Measurements from ENCODE around the gene IPO11. TPM values are rescaled to one million over a fixed set of nuclear protein-coding genes. Genes with fewer than 3 reads are reported as not detected.

IPO11 gene
- polyA plus RNA-seq, 6 donors from 2014 or later = 8.3 to 12.1 (median 10.4) TPM

DNA sequence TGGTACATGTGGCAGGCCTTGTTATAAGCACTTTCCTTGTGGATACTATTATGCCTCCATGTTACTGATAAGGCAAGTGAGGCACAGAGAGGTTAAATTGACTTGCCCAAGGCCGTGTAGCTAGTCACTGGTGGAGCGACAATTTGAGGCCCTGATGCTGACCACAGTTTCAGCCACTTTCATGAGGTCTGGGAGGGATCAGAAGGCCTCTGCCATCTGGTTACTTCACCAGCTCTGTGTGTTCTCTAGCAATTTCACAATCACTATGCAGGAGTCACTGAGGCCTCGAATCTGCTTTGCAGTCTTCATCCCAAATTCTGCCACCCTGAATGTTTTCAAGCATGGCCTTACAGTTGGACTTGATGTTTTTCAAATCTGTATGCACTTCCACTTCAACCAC lies 175.2 kb downstream of the IPO11 start:
- Mint-ChIP-seq H3K4me1 (peaks cover 5 to 10% (median 6%) of the 10 kb centered on the region in 3 donors), H3K9me3 (peaks cover 4 to 16% (median 4%) of the 10 kb centered on the region in 7 donors), H3K4me3 (no peak overlapping the region), H3K27ac (no peak overlapping the region), H3K36me3 (peaks cover 21 to 28% of the 10 kb centered on the region in 2 donors), H3K27me3 (no peaks in the 10 kb centered on the region)
- DNase-seq (no peak), ATAC-seq (ENCODE audit: low read depth in 2 of 2) (no peak)

DNA sequence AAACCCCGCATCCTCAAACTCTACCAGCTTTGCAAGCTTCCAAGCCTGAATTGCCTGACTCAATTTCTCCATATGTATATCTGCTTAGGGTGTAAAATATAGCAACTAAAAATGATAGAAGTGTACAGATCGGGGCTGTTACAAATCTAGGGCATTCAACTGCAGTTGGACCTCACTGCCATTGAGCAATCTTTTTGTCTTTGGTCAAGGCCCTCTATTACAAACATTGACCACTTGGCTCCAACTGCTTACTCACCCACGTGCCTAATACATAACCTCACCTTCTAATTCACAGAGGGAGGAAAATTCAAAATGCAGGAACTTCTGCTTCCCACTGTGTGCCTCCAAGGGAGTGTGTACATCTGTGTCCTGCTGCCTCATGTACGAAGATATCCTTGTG lies 176.1 kb downstream of the IPO11 start:
- no peak overlapping the region for H3K4me3 Mint-ChIP-seq
- peaks cover 27 to 33% of the 10 kb centered on the region in 2 donors for H3K36me3 Mint-ChIP-seq
- ATAC-seq (ENCODE audit: low read depth in 2 of 2) (no peak), DNase-seq (no peak)
- H3K27me3 Mint-ChIP-seq = no peaks in the 10 kb centered on the region
- peaks cover 4 to 18% (median 7%) of the 10 kb centered on the region in 7 donors for H3K9me3 Mint-ChIP-seq
- H3K27ac Mint-ChIP-seq = peak overlapping the region in 1 of 6 donors; percentile 8
- peaks cover 10 to 16% (median 11%) of the 10 kb centered on the region in 3 donors for H3K4me1 Mint-ChIP-seq

DNA sequence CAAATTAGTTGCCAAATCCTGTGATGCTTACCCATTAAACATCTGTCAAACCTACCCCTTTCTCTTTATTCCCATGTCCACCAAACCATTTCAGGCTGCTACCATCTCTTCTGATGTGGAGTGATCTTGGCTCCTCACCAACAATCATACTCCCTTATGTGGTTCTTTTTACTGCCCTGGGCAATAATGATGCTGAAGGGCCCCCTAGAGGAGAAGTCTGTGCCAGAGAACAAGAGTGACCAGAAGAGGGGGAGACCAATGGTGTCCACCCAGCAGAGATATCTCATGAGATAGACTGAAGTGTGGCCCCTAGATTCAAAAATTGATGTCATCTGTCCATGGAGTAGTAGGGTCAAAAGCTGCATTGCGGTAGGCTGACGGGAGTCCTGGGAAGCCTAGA lies 176.9 kb downstream of the IPO11 start:
- H3K4me1 Mint-ChIP-seq = peaks cover 10 to 16% (median 11%) of the 10 kb centered on the region in 3 donors

DNA sequence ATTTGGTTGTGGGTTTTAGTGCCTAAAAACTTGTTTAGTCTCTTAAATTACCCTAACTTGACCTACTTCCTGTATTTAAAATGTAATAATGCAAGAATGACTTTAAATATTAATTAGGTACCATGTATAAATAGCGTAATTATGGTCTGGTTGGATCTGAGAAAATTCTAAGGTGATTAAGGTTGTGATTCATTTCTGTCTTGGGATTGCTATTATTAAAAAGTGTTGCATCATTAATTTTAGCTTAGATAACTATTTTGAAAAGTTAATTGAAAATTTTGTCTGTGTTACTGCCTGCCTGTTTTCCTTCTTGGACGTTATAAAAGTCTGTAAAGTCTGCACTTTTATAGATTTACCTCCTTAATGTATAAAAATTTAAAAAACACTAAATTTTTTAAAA lies 177.8 kb downstream of the IPO11 start:
- DNase-seq (no peak), ATAC-seq (ENCODE audit: low read depth in 2 of 2) (no peak)
- H3K36me3 Mint-ChIP-seq = peaks cover 33 to 34% of the 10 kb centered on the region in 2 donors
- no peak overlapping the region for H3K27ac Mint-ChIP-seq
- H3K4me3 Mint-ChIP-seq = peak overlapping the region in 1 of 8 donors; percentile 15
- peaks cover 4 to 18% (median 7%) of the 10 kb centered on the region in 7 donors for H3K9me3 Mint-ChIP-seq
- no peaks in the 10 kb centered on the region for H3K27me3 Mint-ChIP-seq
- peaks cover 8 to 12% (median 11%) of the 10 kb centered on the region in 3 donors for H3K4me1 Mint-ChIP-seq

More for the DNA sequence above, 176.9 kb downstream of the IPO11 start:
- H3K4me3 Mint-ChIP-seq = no peak overlapping the region
- peaks cover 4 to 18% (median 7%) of the 10 kb centered on the region in 7 donors for H3K9me3 Mint-ChIP-seq
- H3K27ac Mint-ChIP-seq = no peak overlapping the region
- ATAC-seq (ENCODE audit: low read depth in 2 of 2) = no peak
- no peak for DNase-seq
- H3K27me3 Mint-ChIP-seq = no peaks in the 10 kb centered on the region
- H3K36me3 Mint-ChIP-seq = peaks cover 30 to 33% of the 10 kb centered on the region in 2 donors

DNA sequence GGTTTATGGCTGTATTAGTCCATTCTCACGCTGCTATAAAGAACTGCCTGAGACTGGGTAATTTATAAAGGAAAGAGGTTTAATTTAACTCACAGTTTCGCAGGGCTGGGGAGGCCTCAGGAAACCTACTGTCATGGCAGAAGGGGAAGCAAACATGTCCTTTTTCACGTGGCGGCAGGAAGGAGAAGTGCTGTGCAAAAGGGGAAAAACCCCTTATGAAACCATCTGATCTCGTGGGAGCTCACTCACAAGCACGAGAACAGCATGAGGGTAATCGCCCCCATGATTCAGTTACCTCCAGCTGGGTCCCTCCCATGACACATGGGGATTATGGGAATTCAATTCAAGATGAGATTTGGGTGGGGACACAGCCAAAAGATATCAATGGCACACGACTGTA lies 180.0 kb downstream of the IPO11 start:
- H3K4me1 Mint-ChIP-seq = peaks cover 4 to 11% (median 8%) of the 10 kb centered on the region in 3 donors
- H3K9me3 Mint-ChIP-seq = peaks cover 4 to 18% (median 7%) of the 10 kb centered on the region in 7 donors
- peak; percentile 3 for DNase-seq
- no peaks in the 10 kb centered on the region for H3K27me3 Mint-ChIP-seq
- H3K36me3 Mint-ChIP-seq = peaks cover 37 to 40% of the 10 kb centered on the region in 2 donors
- ATAC-seq (ENCODE audit: low read depth in 2 of 2) = peak; percentile 37 to 77
- peak overlapping the region in 5 of 6 donors; percentile 18 to 90 (median 59) for H3K27ac Mint-ChIP-seq
- H3K4me3 Mint-ChIP-seq = no peak overlapping the region

DNA sequence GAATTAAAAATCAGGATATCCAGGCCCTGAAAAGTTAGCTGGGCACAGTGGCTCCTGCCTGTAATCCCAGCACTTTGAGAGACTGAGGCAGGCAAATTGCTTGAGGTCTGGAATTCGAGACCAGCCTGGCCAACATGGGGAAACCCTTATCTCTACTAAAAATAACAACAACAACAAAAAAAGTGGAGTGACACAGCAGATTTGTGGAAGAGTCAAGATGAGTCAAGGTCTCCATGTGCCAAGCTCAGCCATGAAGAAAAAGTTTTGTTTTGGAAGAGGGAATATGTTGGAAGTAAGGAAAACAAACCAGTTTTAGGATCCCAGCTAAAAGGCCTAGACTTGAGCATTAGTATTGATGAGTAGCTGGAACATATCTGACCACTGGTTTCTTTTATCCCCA lies 180.8 kb downstream of the IPO11 start:
- peak overlapping the region in 1 of 8 donors; percentile 29 for H3K4me3 Mint-ChIP-seq
- ATAC-seq (ENCODE audit: low read depth in 2 of 2) (no peak), DNase-seq (no peak)
- H3K9me3 Mint-ChIP-seq = peaks cover 4 to 18% (median 7%) of the 10 kb centered on the region in 7 donors
- H3K36me3 Mint-ChIP-seq = peaks cover 36 to 38% of the 10 kb centered on the region in 2 donors
- H3K4me1 Mint-ChIP-seq = peaks cover 4 to 11% (median 8%) of the 10 kb centered on the region in 3 donors
- H3K27ac Mint-ChIP-seq = peak overlapping the region in 3 of 6 donors; percentile 51 to 80 (median 62)
- H3K27me3 Mint-ChIP-seq = no peaks in the 10 kb centered on the region

DNA sequence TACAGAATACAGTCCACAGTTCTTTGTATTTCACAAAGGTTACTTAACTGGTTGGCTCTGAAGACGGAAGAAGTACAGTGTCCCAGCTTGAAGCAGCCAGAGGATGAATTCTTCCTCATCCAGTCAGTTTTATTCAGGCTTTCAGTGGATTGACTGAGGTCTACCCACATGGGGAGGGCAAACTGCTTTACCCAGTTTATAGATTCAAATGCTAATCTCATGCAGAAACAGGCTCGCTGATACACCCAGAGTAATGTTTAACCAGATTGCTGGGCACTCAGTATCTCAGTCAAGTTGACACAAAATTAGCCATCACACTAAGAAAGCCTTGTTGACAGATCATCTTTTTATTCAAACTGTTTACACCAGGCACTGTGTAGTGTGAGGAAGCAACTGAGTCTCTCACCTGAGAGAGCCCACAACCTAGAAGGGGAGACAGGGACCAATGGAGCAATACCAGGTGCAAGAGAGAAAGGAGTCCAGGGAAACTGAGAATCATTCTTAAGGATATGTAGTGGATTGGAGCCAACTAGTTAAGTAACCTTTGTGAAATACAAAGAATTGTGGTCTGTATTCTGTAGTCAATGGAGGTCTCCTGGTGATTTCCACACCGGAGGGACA lies 181.9 kb downstream of the IPO11 start:
- ATAC-seq (ENCODE audit: low read depth in 2 of 2) = no peak
- Mint-ChIP-seq H3K4me3 (no peak overlapping the region), H3K4me1 (peaks cover 4 to 11% (median 8%) of the 10 kb centered on the region in 3 donors), H3K27me3 (no peaks in the 10 kb centered on the region), H3K27ac (peak overlapping the region in 1 of 6 donors; percentile 54), H3K36me3 (peaks cover 25 to 27% of the 10 kb centered on the region in 2 donors), H3K9me3 (peaks cover 0 to 18% (median 6%) of the 10 kb centered on the region in 7 donors)
- DNase-seq = no peak

DNA sequence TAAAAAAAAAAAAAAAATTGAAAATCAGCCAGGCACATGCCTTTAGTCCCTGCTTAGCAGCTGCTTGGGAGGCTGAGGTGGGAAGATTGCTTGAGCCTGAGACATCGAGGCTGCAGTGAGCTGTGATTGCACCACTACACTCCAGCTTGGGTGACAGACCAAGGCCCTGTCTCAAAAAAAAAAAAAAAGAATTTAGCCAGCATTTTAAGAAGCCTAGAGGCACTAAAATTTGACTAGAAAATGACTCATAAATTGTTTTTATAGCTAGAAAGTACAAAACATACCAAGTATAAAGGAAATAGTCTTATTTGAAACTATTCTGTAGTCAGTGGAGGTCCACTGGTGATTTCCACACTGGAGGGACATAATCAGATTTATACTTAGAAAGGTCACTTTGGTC lies 183.5 kb downstream of the IPO11 start:
- peaks cover 4 to 11% (median 8%) of the 10 kb centered on the region in 3 donors for H3K4me1 Mint-ChIP-seq
- H3K27ac Mint-ChIP-seq = no peak overlapping the region
- ATAC-seq (ENCODE audit: low read depth in 2 of 2) = no peak
- H3K9me3 Mint-ChIP-seq = peaks cover 0 to 18% (median 6%) of the 10 kb centered on the region in 7 donors
- H3K36me3 Mint-ChIP-seq = peaks cover 24 to 26% of the 10 kb centered on the region in 2 donors
- DNase-seq = no peak
- no peaks in the 10 kb centered on the region for H3K27me3 Mint-ChIP-seq
- no peak overlapping the region for H3K4me3 Mint-ChIP-seq

DNA sequence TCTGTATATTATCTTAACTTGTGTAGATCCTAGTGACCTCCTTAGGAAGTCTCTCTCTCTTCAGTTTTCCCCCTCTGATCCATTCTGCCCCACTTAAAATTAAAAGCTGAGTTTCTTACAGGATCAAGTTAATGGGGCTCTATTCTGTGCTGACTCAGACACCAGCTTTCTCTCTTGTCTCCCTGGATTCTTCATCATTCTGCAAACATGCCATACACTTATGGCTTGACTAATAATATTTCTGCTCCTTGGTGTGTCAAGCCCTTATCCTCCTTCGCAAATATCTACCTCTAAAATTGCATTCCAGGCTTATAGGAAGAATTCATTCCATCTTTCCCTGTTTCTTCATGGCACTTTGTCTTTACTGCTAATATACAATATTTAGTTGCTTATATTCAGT lies 184.1 kb downstream of the IPO11 start:
- ATAC-seq (ENCODE audit: low read depth in 2 of 2) (no peak), DNase-seq (no peak)
- Mint-ChIP-seq H3K4me3 (no peak overlapping the region), H3K36me3 (peaks cover 21 to 26% of the 10 kb centered on the region in 2 donors), H3K27me3 (no peaks in the 10 kb centered on the region), H3K9me3 (peaks cover 0 to 13% (median 6%) of the 10 kb centered on the region in 7 donors), H3K4me1 (peaks cover 4 to 11% (median 8%) of the 10 kb centered on the region in 3 donors), H3K27ac (peak overlapping the region in 2 of 6 donors; percentile 36 to 74)

DNA sequence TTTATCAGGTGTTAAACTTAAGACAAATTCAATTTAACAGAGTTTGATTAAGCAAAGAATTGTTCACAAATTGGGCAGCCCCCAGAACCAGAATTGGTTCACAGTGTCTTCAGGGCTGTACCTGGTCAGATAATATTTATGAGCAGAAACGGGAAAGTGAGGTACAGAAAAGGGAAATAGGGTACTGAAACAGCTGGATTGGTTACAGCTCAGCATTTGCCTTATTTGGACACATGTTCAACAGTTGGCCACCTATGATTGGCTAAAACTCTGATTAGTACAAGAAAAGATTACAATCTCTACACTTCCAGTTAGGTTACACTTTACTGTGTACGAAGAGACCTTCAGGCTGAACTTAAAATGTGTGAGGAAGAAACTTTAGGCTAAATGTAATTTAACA lies 184.8 kb downstream of the IPO11 start:
- Mint-ChIP-seq H3K36me3 (peaks cover 17 to 23% of the 10 kb centered on the region in 2 donors), H3K4me3 (no peak overlapping the region), H3K27me3 (no peaks in the 10 kb centered on the region), H3K9me3 (peaks cover 0 to 8% (median 6%) of the 10 kb centered on the region in 7 donors), H3K27ac (no peak overlapping the region), H3K4me1 (peaks cover 4 to 10% (median 8%) of the 10 kb centered on the region in 3 donors)
- ATAC-seq (ENCODE audit: low read depth in 2 of 2) (no peak), DNase-seq (no peak)

DNA sequence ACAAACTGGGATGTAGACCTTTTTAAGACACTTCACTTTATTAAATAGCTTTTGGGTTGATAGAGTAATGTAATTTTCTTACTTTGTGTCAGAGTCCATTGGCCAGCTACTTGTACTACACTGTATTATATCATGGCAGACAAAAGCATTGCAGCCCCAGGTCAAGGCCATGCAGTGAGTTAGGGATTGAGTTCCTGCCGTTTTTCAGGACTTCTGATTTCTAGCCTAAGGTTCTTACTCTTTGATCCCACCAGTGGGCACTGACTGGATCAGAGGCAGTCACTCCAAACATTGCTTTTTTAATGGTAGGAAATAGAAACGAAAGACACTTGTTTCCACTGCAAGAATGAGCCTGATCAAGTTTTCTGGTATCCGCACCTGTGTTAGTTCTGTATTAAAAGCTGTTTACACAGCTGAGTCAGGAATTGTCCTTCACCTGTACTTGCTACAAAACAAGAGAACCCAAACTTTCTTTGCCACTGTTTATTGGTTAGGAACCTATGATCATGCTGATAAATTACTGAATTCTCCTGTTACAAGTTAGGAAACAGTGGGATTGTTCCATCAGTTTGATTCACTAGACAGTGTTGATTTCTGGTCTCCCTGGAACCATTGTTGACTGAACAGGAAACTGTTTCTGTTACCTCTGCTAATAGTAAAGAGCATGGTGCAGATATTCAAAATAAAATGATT lies 188.1 kb downstream of the IPO11 start:
- no peaks in the 10 kb centered on the region for H3K27me3 Mint-ChIP-seq
- no peaks in the 10 kb centered on the region for H3K9me3 Mint-ChIP-seq
- H3K4me3 Mint-ChIP-seq = no peak overlapping the region
- no peak overlapping the region for H3K27ac Mint-ChIP-seq
- H3K36me3 Mint-ChIP-seq = peaks cover 5 to 17% of the 10 kb centered on the region in 2 donors
- H3K4me1 Mint-ChIP-seq = no peaks in the 10 kb centered on the region
- DNase-seq (no peak), ATAC-seq (ENCODE audit: low read depth in 2 of 2) (no peak)

DNA sequence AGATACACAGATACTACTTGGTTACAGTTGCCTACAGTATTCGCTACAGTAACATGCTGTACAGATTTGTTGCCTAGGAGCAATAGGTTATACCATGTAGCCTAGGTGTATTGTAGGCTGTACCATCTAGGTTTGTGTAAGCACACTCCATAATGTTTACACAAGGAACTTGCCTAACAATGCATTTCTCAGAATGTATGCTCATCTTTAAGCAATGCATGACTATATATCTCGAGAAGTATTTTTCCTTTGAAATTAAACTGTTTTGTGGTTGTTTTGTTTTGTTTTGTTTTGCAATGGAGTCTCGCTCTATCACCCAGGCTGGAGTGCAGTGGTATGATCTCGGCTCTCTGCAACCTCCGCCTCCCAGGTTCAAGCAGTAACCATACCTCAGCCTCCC lies 191.4 kb downstream of the IPO11 start:
- no peak for DNase-seq
- Mint-ChIP-seq H3K4me1 (peaks cover 0 to 4% (median 0%) of the 10 kb centered on the region in 3 donors), H3K27ac (no peak overlapping the region), H3K4me3 (no peak overlapping the region), H3K36me3 (peaks cover 12 to 28% of the 10 kb centered on the region in 2 donors), H3K27me3 (no peaks in the 10 kb centered on the region), H3K9me3 (peaks cover 0 to 4% (median 0%) of the 10 kb centered on the region in 7 donors)
- no peak for ATAC-seq (ENCODE audit: low read depth in 2 of 2)

DNA sequence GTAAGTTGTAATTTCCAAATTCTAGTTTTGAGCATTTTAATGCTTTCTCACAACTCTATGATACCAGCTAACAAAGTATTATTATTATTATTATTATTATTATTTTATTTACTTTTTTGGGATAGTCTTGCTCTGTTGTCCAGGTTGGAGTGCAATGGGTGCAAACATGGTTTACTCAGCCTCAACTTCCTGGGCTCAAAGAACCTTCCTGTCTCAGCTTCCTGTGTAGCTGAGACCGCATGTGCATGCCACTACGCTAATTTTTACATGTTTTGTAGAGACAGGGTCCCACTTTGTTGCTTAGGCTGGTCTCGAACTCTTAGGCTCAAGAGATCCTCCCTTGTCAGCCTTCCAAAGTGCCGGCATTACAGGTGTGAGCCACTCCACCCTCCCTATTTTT lies 193.1 kb downstream of the IPO11 start:
- peaks cover 0 to 4% (median 0%) of the 10 kb centered on the region in 3 donors for H3K4me1 Mint-ChIP-seq
- no peak overlapping the region for H3K27ac Mint-ChIP-seq
- peaks cover 21 to 32% of the 10 kb centered on the region in 2 donors for H3K36me3 Mint-ChIP-seq
- no peaks in the 10 kb centered on the region for H3K27me3 Mint-ChIP-seq
- H3K4me3 Mint-ChIP-seq = no peak overlapping the region
- peaks cover 0 to 4% (median 0%) of the 10 kb centered on the region in 7 donors for H3K9me3 Mint-ChIP-seq
- ATAC-seq (ENCODE audit: low read depth in 2 of 2) = no peak
- no peak for DNase-seq
